Osteoblast (primary cell): ENCODE results near the gene ATP1B2. TPM values are rescaled to one million over a fixed set of nuclear protein-coding genes. Genes with fewer than 3 reads are reported as not detected.

ENCODE experiments used
- DNase-seq: peaks from one replicate; pipeline ENCODE4 v3.0.0; 2011; ENCODE audit warnings: low spot score, mixed read lengths; ENCODE audit not compliant: insufficient read length; ENCODE audit errors: missing footprints
- H2AFZ ChIP-seq: 2 replicates; pipeline ENCODE4 v1.6.0; 2011; ENCODE audit warnings: mild to moderate bottlenecking, low read length
- H3K27ac ChIP-seq: 2 replicates; pipeline ENCODE4 v1.5.1; 2011; ENCODE audit warnings: mild to moderate bottlenecking, low read depth, low read length, moderate library complexity
- H3K27me3 ChIP-seq: 2 replicates; pipeline ENCODE4 v1.6.0; 2012; ENCODE audit warnings: mild to moderate bottlenecking, control low read depth, inconsistent platforms, low read length, moderate library complexity; ENCODE audit not compliant: insufficient read depth
- H3K36me3 ChIP-seq: 2 replicates; pipeline ENCODE4 v1.5.1; 2011; ENCODE audit warnings: mild to moderate bottlenecking, low read length, control low read depth, moderate library complexity; ENCODE audit not compliant: insufficient read depth
- H3K4me1 ChIP-seq: 2 replicates; pipeline ENCODE4 v1.5.1; 2011; ENCODE audit warnings: mild to moderate bottlenecking, low read length, control low read depth, moderate library complexity; ENCODE audit not compliant: insufficient read depth
- H3K4me2 ChIP-seq: 2 replicates; pipeline ENCODE4 v1.6.0; 2011; ENCODE audit warnings: mild to moderate bottlenecking, low read length; ENCODE audit not compliant: insufficient read depth
- H3K4me3 ChIP-seq: fragments of 200-600 bp; sonication (generic); 3 replicates; pipeline ENCODE4 v1.5.1; 2012; ENCODE audit warnings: mild to moderate bottlenecking, low read length, inconsistent platforms; ENCODE audit not compliant: insufficient read depth
- H3K79me2 ChIP-seq: 2 replicates; pipeline ENCODE4 v1.6.0; 2012; ENCODE audit warnings: mild to moderate bottlenecking, low read length, control low read depth, inconsistent platforms; ENCODE audit not compliant: insufficient read depth
- H3K9me3 ChIP-seq: 2 replicates; pipeline ENCODE4 v1.5.1; 2011; ENCODE audit warnings: low read depth, low read length, control low read depth
- H4K20me1 ChIP-seq: 2 replicates; pipeline ENCODE4 v1.6.0; 2012; ENCODE audit warnings: mild to moderate bottlenecking, low read length, control low read depth; ENCODE audit not compliant: insufficient read depth
- total RNA-seq: library from RNA; depleted of rRNA; stranded (reverse); fragments of >200 nt; gene quantifications from 2 replicates; pipeline ENCODE4 v1.2.3, GENCODE V29; 2012
- TF ChIP-seq, protein P1 (sequence below): IDR thresholded peaks from 2 replicates; pipeline ENCODE4 v1.5.1; 2011; ENCODE audit warnings: mild to moderate bottlenecking, low read depth, low read length, moderate library complexity; ENCODE audit errors: extremely low read depth

ATP1B2 gene
- total RNA-seq, 1 donor = under 0.01 TPM

DNA sequence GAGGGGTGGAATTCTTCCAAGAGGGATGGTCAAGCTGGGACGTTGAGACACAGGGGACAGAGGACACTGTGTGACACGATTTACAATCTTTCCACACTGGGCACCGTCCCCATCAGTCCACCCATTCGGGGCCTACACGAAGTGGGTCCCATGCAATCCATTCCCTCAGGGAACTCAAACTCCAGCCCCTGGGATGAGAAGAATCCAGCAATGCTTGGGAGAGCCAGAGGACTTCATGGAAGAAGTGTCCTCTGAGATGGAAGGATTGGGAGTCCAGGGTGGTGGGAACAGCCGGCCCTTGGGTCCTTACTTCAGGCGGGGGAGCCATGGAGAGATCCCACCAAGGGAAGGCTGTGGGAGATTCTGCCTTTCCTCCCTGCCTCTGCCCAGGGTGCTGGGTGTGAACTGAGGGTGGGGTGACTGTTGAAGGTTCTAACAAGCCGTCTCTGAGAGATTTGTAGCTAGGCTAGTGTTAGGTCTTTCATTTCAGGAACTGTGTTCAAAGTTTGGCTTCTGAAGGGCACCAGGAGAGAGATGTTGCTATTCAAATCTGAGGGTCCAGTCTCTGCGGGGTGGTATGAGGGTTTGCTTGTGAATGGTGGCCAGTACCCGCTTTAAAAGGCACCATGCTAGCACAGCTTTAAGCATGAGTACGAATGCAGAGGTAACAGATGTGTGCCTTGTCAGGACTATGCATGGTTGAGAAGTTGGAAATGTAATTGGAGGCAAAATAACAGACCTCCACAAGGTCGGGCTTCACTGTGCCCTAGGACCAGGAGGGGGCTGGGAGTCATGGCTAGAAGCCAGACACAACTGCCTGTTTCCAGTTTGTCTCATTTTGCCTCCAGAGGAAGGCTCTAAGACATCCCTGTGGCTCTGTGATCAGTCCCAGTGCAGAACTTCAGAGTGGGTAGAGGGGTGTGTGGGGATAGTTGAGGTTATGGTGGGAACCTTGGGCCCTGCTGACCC is 1.9 kb downstream of the ATP1B2 start:
- Histone ChIP-seq H3K4me3 (no peak overlapping the region), H3K9me3 (no peaks in the 10 kb centered on the region), H2AFZ (no peak overlapping the region), H3K27ac (no peak overlapping the region), H3K36me3 (no peaks in the 10 kb centered on the region), H3K4me1 (no peaks in the 10 kb centered on the region), H4K20me1 (no peaks in the 10 kb centered on the region), H3K79me2 (no peaks in the 10 kb centered on the region), H3K27me3 (peaks cover 63% of the 10 kb centered on the region), H3K4me2 (no peak overlapping the region)
- TF ChIP-seq, protein P1, sequence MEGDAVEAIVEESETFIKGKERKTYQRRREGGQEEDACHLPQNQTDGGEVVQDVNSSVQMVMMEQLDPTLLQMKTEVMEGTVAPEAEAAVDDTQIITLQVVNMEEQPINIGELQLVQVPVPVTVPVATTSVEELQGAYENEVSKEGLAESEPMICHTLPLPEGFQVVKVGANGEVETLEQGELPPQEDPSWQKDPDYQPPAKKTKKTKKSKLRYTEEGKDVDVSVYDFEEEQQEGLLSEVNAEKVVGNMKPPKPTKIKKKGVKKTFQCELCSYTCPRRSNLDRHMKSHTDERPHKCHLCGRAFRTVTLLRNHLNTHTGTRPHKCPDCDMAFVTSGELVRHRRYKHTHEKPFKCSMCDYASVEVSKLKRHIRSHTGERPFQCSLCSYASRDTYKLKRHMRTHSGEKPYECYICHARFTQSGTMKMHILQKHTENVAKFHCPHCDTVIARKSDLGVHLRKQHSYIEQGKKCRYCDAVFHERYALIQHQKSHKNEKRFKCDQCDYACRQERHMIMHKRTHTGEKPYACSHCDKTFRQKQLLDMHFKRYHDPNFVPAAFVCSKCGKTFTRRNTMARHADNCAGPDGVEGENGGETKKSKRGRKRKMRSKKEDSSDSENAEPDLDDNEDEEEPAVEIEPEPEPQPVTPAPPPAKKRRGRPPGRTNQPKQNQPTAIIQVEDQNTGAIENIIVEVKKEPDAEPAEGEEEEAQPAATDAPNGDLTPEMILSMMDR = no peak
- no peak for DNase-seq

DNA sequence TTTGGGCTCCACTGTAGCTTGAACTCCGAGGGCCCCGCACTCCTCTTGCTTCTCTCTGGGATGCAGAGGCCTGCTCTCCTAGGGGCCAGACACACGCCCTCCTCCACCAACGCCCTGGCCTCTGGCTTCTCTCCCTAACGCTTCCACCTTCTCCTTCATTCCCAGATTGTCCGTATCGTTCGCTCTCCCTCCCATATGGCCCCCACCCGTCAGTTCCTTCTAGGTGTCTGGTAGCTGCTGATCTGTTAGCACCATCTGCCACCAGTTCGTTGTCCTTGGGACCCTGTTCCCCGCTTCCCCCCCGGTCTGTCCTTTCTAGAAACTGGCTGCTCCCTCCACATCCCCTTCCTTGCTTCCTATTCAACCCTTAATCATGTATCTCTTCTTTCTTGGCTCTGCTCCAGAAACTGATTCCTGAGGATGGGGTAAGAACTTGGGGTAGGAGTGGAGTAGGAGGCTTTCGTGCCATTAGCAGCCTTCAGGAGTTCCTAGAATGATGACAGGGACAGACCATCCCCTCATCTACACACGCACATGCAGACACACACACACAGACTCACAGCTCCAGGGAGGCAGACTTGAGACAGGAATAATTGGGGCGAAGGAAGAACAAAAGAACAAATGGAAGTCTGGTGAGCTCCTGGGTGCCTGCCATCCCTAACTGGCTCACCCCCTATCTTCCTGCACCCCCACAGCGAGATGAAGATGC is 4.3 kb downstream of the ATP1B2 start:
- H2AFZ ChIP-seq = no peak overlapping the region
- peaks cover 64% of the 10 kb centered on the region for H3K27me3 ChIP-seq
- no peaks in the 10 kb centered on the region for H4K20me1 ChIP-seq
- no peak for DNase-seq
- TF ChIP-seq, protein P1 = no peak
- no peak overlapping the region for H3K4me2 ChIP-seq
- no peaks in the 10 kb centered on the region for H3K9me3 ChIP-seq
- H3K4me3 ChIP-seq = no peak overlapping the region
- H3K4me1 ChIP-seq = no peaks in the 10 kb centered on the region
- no peaks in the 10 kb centered on the region for H3K36me3 ChIP-seq
- H3K27ac ChIP-seq = no peak overlapping the region
- no peaks in the 10 kb centered on the region for H3K79me2 ChIP-seq

DNA sequence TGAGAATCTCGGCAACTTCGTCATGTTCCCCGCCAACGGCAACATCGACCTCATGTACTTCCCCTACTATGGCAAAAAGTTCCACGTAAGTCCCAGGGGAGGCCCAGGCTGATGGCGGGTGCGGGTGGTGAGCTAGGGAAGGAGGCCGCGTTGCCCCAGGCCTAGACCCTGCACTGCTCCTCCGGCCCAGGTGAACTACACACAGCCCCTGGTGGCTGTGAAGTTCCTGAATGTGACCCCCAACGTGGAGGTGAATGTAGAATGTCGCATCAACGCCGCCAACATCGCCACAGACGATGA is 4.8 kb downstream of the ATP1B2 start:
- no peaks in the 10 kb centered on the region for H3K9me3 ChIP-seq
- H3K4me1 ChIP-seq = no peaks in the 10 kb centered on the region
- H3K4me2 ChIP-seq = no peak overlapping the region
- H3K27ac ChIP-seq = no peak overlapping the region
- H3K36me3 ChIP-seq = no peaks in the 10 kb centered on the region
- peaks cover 59% of the 10 kb centered on the region for H3K27me3 ChIP-seq
- no peak overlapping the region for H3K4me3 ChIP-seq
- TF ChIP-seq, protein P1 = no peak
- H3K79me2 ChIP-seq = no peaks in the 10 kb centered on the region
- no peak overlapping the region for H2AFZ ChIP-seq
- DNase-seq = no peak
- H4K20me1 ChIP-seq = no peaks in the 10 kb centered on the region
